CD4-positive, alpha-beta T cell treated with Interleukin-15 for 4 hours (primary cell): ENCODE results near the gene C10orf62.
A peak's percentile ranks its signal among the peaks of the same experiment; 100 is the strongest.
"Not testable (repeated sequence)": the region's sequence is repeated elsewhere in the genome, so short reads cannot be mapped to it uniquely, and the experiment has no call there.

Source experiments
- DNase-seq: peaks from one replicate; pipeline ENCODE4 v3.0.0-alpha.2; 2020; ENCODE audit warnings: low spot score

The C10orf62 gene

DNA sequence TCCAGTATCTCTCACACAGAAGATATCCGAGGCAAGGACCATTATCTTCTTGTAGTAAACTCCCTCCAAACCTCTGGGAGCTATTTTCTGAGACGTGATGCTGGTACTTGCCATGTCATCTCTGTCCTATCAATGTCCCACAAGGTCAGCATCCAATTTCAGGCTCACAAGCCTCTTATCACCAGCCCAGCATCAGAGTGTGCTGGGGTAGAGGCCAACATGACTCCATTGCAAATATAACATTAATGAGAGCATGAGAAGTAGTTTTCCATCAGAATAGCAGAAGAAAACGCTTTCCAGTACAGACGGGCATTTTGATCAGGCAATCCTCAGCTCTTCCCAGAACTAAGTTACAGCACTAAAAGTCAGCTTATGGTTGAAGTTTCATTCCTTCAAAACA is 38.2 kb downstream of the C10orf62 start:
- DNase-seq = no peak

DNA sequence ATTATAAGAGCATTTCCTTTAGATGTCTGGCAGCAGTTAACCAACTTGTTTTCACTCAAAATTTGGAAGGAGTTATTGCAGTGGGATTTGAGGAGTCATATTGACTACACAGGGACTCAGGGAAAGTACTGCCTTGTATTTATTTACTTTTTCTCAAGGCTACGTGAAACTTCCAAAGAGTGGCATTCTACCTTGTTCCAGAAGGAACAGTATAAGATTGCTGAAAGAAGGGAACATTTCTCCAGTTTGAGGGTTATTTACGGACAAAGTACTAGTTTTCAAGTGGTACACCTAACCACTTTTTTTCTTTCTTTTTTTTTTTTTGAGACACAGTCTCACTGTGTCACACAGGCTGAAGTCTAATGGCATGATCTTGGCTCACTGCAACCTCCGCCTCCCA is 38.7 kb downstream of the C10orf62 start:
- no peak for DNase-seq

DNA sequence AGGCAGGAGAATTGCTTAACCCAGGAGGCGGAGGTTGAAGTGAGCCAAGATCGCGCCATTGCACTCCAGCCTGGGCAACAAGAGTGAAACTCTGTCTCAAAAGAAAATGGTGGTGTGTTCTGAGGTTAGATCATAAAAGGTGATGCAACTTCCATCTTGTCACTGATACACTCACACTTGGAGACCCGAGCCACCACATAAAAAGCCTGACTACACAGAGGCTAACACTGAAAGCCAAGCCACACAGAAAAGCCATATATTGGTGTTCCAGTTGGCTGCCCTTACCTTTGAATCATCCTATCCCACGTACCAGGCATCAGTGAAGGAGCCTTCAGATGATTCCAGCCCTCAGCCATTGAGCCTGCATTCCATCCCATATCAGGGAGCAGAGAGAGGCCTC is 39.8 kb downstream of the C10orf62 start:
- DNase-seq = no peak

DNA sequence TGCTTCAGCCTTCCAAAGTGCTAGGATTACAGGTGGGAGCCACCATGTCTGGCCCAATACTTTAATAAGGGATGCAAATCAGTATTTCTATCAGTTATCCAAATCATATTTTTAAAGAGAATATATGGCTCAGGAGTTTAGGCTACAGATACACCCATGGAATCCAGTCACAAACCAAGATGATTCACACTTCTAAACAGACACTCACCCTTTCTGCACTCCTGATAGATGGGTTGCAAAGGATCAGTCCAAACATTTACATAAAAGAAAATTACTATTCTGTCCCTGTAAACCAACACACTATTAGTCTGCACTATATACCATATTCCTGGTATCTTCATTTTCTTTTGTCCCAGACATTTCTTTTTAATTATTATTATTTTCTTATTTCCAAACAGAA is 41.6 kb downstream of the C10orf62 start:
- no peak for DNase-seq

DNA sequence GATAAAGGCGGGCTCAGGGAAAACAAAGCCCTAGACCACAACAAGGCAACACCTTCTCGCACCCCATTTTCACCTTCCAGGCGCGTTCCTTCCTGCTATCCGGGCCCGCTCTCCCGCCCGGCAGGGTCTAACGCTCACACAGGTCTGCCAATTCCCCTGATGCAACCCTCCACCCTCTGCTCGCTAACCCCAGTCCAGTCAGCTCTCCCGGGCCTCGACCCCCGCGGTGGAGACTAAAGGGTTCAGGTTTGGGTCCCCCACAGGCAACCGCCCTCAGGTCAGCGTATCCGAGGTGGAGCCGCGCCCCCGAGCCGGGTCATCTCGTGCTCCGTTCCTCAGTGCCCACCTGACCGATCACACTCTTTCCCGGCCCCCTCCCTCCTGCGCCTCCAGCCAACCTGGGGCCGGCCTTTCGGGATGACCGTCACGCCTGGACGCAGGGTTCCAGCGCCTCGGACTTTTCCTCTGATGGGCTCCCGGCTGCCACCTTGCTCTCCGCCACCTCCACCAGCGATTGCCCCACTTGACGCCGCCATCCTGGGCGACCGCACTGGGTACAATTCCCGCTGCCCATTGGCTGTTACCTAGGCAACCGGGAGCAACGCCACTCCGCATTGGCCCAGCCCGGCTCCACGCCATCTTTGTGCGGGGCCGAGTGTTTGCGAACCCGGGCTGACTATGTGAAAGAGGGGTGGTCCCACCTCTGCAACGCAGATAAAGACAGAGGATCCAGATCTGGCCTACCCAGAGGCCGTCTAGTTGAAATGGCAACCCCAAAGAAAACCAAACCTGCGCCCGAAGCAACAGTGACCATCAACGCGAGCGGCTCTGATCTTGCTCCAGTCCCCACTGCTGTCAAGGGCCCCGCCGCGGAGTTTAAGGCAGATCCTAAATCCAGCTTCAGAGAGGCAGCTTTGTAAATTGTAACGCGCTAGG is 43.7 kb downstream of the C10orf62 start, which contains the start of gene MORN4:
MORN4 (minus strand) TSS at position 552 of the 936 bp plus-strand sequence. CDS start 13,847 bp downstream, outside the sequence.
- DNase-seq = peak; percentile 94

DNA sequence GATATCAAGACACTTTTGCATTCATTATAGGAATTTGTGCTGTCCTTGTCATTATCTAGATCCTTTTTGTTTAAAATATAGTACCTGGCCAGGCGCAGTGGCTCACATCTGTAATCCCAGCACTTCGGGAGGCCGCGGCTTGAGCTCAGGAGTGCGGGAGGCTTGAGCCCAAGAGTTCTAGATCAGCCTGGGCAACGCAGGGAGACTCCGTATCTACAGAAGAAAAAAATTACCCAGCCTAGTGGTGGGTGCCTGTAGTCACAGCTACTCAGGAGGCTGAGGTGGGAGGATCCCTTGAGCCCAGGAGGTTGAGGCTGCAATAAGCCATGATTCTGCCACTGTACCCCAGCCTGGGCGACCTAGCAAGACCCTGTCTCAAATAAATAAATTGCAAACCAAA is 44.4 kb downstream of the C10orf62 start:
- peak; percentile 17 for DNase-seq

DNA sequence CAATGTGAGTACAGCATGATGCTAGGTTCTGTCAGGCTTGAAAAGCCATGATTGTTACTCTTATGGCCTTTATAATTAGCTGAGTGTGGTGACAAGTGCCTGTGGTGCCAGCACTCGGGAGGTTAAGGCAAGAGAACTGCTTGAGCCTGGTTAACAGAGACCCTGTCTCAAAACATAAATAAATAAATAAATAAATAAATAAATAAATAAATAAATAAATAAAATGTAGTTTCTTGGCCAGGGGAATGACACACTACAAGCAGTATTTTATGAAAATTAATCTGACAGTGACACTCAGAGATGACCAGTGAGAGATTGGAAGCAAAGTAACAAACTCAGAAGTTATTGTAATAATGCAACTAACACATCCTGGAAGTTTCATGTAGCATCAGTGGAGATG is 46.1 kb downstream of the C10orf62 start:
- DNase-seq = no peak

DNA sequence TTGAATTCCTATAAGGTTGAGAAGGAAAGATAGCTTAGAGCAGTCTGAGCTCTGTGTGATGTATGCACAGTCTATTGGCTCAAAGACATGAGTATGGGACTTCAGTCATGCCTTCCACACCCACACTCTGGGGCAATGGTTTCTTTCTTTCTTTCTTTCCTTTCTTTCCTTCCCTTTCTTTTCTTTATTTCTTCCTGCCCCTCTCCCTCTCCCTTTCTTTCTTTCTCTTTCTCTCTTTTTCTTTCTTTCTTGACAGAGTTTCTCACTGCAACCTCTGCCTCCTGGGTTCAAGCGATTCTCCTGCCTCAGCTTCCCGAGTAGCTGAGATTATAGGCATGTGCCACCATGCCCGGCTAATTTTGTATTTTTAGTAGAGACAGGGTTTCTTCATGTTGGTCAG is 49.6 kb downstream of the C10orf62 start:
- DNase-seq = not testable (repeated sequence)

DNA sequence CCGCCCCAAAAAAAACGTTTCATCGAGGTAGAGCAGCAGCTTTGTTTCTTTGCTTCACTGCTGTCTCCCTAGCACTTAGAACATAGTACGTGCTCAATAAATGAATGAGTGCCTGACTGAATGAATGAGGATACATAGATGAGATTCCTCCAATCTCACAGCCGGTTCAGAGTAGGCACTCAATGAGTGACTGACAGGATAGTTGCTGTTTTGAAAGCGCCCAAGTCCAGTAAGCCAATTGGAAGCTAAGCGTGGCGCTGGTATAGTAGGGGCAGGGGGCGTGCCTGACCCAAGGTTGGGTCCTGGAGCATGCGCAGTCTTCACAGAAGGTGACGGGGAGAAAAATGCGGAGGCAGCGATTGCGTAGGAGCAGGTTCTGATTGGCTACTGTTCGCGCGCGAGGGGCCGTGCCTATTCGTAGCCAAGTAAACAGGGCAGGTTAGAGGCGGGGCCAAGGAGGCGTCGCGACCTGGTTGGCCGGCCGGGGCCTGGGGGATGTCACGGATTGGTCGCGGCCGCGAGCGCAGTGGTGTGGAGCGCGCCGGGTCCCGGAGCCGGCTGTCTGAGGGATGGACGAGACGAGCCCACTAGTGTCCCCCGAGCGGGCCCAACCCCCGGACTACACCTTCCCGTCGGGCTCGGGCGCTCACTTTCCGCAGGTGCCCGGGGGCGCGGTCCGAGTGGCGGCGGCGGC is 50.8 kb downstream of the C10orf62 start, which contains the start of gene PI4K2A:
PI4K2A (plus strand) TSS at position 498 of the 694 bp plus-strand sequence; CDS start at position 570, 72 bp downstream.
- peak; percentile 99 for DNase-seq
